Activated effector memory CD4-positive, alpha-beta T cell treated with anti-CD3 and anti-CD28 coated beads, Interleukin-2, amount 50 U/mL, for 16 hours (primary cell): ENCODE data around the gene ANKFN1.

Experiments used
- DNase-seq: peaks from one replicate; pipeline ENCODE4 v3.0.0-alpha.2; 2020

ANKFN1 gene

GRCh38 chr17:56291226-56291805 is 138.0 kb downstream of the ANKFN1 start:
- no peak for DNase-seq

GRCh38 chr17:56292010-56292409 is 138.7 kb downstream of the ANKFN1 start:
- DNase-seq: no peak

GRCh38 chr17:56292578-56292977 is 139.3 kb downstream of the ANKFN1 start:
- no peak for DNase-seq

- peak; percentile 61 for DNase-seq
These were observed 143.9 kb downstream of the ANKFN1 start for GRCh38 chr17:56297184-56297583.

DNA sequence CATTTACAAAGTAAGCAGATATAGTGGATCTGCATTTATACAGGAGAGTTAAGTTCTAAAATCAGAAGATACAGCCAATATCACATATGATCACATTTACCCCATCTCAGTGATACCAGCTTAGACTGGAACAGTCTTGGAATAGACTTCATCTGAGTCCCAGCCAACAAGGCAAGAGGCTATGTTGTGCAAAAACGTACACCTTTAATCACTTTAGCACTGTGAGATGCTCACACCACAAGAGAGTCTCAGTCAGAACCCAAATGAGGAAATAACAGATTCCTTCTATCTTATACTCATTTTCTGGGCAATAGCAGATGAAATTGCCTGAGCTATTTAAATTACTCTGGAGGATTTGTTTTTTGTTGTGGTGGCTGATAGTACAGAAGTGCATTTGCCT is 145.6 kb downstream of the ANKFN1 start:
- DNase-seq: no peak

- DNase-seq: no peak
These were observed 146.9 kb downstream of the ANKFN1 start for GRCh38 chr17:56300144-56300543.

DNA sequence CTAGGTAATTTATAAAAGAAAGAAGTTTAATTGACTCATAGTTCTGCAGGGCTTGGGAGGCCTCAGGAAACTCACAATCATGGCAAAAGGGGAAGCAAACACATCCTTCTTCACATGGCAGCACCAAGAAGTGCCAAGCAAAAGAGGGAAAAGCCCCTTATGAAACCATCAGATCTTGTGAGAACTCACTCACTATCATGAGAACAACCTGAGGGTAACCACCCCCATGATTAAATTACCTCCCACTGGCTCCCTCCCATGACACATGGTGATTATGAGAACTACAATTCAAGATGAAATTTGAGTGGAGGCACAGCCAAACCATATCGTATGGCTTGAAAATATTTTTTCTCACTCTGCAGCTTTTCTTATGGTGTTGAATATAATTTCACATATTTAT is 151.7 kb downstream of the ANKFN1 start:
- no peak for DNase-seq

DNA sequence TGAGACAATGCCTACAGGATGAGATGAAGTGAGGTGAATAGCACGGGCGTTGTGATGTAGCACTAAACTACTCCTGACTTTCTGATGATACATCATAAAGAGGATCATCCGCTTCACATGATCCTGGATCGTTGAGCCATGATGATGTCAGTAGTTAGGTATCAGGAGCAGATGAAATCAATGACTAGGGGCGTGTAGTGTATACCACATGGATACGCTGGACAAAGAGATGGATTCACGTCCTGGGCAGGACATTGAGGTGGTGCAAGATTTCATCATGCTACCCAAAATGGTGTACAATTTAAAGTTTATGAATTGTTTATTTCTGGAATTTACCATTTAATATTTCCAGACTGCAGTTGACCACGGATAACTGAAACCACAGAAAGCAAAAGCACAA is 156.6 kb downstream of the ANKFN1 start:
- DNase-seq: no peak

DNA sequence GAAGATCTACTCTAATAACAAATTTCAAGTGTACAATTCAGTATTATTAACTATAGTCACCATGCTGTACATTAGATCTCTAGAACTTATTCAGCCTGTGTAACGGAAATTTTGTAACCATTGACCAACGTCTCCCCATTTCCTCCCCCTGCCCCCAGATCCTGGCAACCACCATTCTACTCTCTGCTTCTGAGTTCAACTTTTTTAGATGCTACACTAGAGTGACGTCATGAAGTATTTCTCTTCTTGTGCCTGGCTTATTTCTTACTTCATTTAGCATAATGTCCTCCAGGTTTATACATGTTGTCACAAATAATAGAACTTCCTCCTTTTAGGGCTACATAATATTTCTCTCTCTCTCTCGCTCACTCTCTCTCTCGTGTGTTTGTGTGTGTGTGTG is 157.5 kb downstream of the ANKFN1 start:
- DNase-seq: no peak

DNA sequence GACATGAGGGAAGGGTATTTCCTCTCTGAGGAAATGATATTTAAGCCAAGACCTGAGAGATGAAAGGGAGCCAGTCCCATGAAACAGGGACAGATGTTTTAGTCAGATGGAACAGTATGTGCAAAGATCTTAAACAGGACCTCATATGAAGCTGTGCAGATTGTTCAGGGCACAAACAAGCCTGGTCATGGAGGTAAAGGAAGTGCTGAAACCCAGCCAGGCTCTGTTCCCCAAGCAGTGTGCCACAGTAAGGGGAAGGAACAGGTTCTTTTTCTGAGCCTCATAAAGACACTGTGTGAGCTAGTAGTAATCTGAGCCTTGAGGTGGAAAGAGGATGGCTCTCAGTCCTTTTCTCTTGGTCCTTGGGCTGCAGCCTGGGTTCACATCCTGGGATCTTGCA is 159.9 kb downstream of the ANKFN1 start:
- no peak for DNase-seq

DNA sequence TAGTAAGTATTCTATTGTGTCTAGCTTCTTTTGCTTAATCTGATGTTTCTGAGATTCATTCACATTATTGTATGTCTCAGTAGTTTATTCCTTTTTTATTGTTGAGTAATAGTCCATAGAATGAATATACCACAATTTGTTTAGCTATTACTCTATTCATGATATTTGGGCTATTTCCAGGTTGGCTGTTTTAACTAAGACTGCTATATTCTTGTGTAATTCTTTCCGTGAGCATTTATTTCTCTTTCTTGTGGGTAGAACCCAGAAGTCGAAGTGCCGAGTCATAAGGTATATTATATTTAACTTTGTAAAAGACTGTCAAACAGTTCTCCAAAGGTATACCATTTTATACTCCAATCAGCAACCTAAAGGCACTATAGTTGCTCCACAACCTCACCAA is 160.8 kb downstream of the ANKFN1 start:
- DNase-seq: no peak

- DNase-seq: no peak
These were observed 161.8 kb downstream of the ANKFN1 start for GRCh38 chr17:56314984-56315602.

GRCh38 chr17:56316604-56317003 is 163.3 kb downstream of the ANKFN1 start:
- DNase-seq: no peak

GRCh38 chr17:56317351-56318208 is 164.3 kb downstream of the ANKFN1 start:
- no peak for DNase-seq

DNA sequence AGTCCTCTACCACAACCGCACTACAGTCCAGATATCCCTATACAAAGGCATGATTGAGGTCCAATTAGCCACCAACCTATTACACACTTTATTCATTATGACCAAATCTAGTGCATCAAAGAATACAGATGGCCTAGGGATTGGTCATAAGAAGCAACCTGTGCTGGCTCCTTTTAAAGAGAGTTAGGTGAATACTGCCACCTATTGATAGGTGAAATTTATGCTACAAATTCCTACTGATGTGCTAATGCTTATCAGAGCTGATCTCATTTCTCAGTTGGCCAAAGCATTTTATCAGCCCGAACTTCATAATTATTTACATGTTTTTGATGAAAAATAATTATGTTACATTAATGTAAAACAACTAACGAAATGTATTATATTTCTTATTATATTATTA is 166.3 kb downstream of the ANKFN1 start:
- DNase-seq: no peak

DNA sequence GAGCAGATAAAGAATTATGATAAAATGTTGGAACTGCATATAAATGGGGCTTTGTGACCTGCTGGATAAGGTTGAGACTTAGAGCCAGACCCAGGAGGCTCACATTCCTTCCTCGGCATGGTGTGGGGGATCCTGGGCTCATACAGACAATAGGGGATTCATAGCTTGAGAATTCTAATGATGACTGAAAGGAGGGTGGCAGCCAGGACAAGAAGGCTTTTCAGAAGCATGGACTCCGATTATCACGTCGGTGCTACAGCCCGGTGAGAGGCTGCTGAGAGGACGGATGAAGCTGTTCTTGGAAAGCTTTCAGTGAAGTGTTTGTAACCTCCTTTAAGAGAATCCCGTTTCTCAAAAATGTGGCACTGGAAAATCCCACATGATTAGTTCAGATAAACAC is 167.2 kb downstream of the ANKFN1 start:
- no peak for DNase-seq

GRCh38 chr17:56322991-56323390 is 169.7 kb downstream of the ANKFN1 start:
- DNase-seq: no peak

DNA sequence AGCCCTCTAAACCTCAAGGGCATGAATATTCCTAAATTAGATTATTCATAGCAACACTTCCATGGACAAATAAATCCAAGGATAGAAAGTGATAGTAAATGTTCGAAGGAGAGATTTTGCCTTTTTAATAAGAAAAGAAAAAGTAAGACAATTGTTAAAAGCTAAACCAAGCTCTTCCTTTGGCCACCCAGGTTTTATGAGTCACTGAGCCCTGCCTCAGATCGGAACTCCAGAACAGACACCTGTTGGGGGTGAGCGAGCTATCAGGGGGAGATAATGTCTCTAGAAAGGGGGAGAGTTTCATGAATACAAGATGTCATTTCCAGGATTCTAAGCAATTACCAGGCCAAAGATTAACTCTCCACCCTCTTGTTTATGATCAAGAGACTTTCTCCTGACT is 171.4 kb downstream of the ANKFN1 start:
- no peak for DNase-seq

- DNase-seq: no peak
These were observed 172.2 kb downstream of the ANKFN1 start for GRCh38 chr17:56325313-56326000.

DNA sequence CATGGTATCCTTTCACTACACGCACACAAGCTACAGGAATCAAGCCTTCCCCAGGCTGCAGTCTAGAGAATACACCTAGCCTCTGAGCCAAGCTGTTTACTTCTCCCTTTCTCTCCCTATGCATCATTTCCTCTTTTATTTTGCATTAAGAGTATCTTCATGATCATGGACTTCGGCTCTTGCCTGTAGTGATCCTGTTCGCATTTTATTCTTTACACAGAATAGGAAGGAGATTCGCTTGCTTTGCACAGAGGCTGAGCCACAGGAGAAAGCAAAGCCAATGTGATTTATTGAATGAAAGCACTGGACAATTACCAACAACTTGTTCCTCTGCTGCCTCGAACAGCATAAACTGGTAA is 172.7 kb downstream of the ANKFN1 start:
- no peak for DNase-seq

DNA sequence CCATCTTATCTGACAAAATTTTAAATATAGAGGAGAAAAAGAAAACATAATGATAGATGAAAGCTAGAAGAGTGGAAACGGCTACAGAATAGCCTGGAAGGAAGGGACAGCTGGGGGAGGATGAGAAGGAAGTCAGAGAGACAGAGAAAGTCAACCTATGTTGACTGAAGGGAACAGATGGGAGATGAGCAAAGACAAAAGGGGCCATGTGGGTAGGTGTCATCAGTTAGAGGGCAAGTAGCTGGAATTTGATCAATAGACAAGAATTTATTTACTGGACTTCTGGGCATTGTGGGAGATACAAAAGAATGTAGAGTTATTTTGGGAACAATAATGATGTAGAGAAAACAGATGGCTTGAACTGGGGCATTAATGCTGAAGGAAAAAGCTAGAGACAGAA is 194.4 kb downstream of the ANKFN1 start:
- no peak for DNase-seq

DNA sequence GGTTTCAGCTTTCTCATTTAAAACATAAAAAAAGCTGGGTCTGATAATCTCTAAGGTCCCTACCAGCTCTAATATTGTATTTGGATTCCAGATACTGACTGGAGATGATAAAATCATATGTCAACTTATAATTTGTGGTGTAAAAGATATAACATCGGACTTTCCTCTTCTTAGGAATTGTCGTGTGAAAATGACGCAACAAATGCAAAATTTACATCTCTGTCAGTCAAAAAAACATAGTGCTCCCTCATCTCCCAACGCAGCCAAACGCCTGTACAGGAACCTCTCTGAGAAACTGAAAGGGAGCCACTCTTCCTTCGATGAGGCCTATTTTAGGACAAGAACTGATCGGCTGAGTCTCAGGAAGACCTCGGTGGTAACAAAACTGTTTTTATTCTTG is 197.3 kb downstream of the ANKFN1 start:
- no peak for DNase-seq

- DNase-seq: no peak
These were observed 198.4 kb downstream of the ANKFN1 start for GRCh38 chr17:56351675-56352074.

GRCh38 chr17:56358651-56359050 is 205.4 kb downstream of the ANKFN1 start:
- DNase-seq: no peak
